Activated CD4-positive, CD25-positive, alpha-beta regulatory T cell treated with anti-CD3 and anti-CD28 coated beads, Interleukin-2, amount 50 U/mL, for 72 hours (primary cell): ENCODE results near the gene LPIN3.
A peak's percentile ranks its signal among the peaks of the same experiment; 100 is the strongest.

Experiments
- DNase-seq: peaks from one replicate; pipeline ENCODE4 v3.0.0; 2021

LPIN3 gene

GRCh38 chr20:41329435-41330342 lies 10.9 kb upstream of the LPIN3 start:
- DNase-seq: peak; percentile 56

- no peak for DNase-seq
Observed at GRCh38 chr20:41330343-41330720, 10.3 kb upstream of the LPIN3 start.

- DNase-seq: no peak
Observed at GRCh38 chr20:41330941-41331340, 9.7 kb upstream of the LPIN3 start.

GRCh38 chr20:41331731-41332130 lies 8.9 kb upstream of the LPIN3 start:
- DNase-seq: no peak

GRCh38 chr20:41334036-41334435 lies 6.6 kb upstream of the LPIN3 start:
- DNase-seq: peak; percentile 15

- DNase-seq: peak; percentile 11
Observed at GRCh38 chr20:41334443-41335421, 5.9 kb upstream of the LPIN3 start.

GRCh38 chr20:41335591-41335990 lies 5.0 kb upstream of the LPIN3 start:
- DNase-seq: peak; percentile 18

- DNase-seq: peak; percentile 21
Observed at GRCh38 chr20:41336711-41337492, 3.7 kb upstream of the LPIN3 start.

GRCh38 chr20:41339957-41340326 lies 679 bp upstream of the LPIN3 start:
- peak; percentile 93 for DNase-seq

- DNase-seq: no peak
Observed at GRCh38 chr20:41342474-41343464, 2.1 kb downstream of the LPIN3 start.

- no peak for DNase-seq
Observed at GRCh38 chr20:41344477-41344876, 3.9 kb downstream of the LPIN3 start.

GRCh38 chr20:41344938-41345728 lies 4.5 kb downstream of the LPIN3 start:
- no peak for DNase-seq

- DNase-seq: no peak
Observed at GRCh38 chr20:41345729-41346067, 5.1 kb downstream of the LPIN3 start.

GRCh38 chr20:41347523-41348429 lies 7.2 kb downstream of the LPIN3 start:
- DNase-seq: no peak

- DNase-seq: no peak
Observed at GRCh38 chr20:41348430-41349172, 8.0 kb downstream of the LPIN3 start.

GRCh38 chr20:41349266-41349665 lies 8.6 kb downstream of the LPIN3 start:
- DNase-seq: no peak

- DNase-seq: no peak
Observed at GRCh38 chr20:41349943-41350342, 9.3 kb downstream of the LPIN3 start.

- DNase-seq: no peak
Observed at GRCh38 chr20:41350408-41350962, 9.9 kb downstream of the LPIN3 start.

GRCh38 chr20:41352106-41352505 lies 11.5 kb downstream of the LPIN3 start:
- DNase-seq: no peak
